ENCODE results near the gene LYPD6B.
A peak's percentile ranks its signal among the peaks of the same experiment; 100 is the strongest.

Gene LYPD6B

GRCh38 chr2:149036507-149037293, 1.8 kb upstream of the LYPD6B start:
- H3K27me3 Mint-ChIP-seq (ENCODE audit: low read depth), result peaks cover 56% of the 10 kb centered on the region
- no peaks in the 10 kb centered on the region for H3K36me3 Mint-ChIP-seq (ENCODE audit: low read depth)
- peaks cover 16% of the 10 kb centered on the region for H3K4me1 Mint-ChIP-seq
- H3K4me3 Mint-ChIP-seq, result peak overlapping the region; percentile 51 to 75 (median 73)
- H3K9me3 Mint-ChIP-seq, result no peaks in the 10 kb centered on the region
- TF ChIP-seq, protein P1, sequence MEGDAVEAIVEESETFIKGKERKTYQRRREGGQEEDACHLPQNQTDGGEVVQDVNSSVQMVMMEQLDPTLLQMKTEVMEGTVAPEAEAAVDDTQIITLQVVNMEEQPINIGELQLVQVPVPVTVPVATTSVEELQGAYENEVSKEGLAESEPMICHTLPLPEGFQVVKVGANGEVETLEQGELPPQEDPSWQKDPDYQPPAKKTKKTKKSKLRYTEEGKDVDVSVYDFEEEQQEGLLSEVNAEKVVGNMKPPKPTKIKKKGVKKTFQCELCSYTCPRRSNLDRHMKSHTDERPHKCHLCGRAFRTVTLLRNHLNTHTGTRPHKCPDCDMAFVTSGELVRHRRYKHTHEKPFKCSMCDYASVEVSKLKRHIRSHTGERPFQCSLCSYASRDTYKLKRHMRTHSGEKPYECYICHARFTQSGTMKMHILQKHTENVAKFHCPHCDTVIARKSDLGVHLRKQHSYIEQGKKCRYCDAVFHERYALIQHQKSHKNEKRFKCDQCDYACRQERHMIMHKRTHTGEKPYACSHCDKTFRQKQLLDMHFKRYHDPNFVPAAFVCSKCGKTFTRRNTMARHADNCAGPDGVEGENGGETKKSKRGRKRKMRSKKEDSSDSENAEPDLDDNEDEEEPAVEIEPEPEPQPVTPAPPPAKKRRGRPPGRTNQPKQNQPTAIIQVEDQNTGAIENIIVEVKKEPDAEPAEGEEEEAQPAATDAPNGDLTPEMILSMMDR (IDR thresholded peaks at IDR 0.05; ENCODE audit: unreplicated experiment in 3 of 3), result no peak
- H3K27ac Mint-ChIP-seq, result peak overlapping the region; percentile 24 to 48 (median 32)

DNA sequence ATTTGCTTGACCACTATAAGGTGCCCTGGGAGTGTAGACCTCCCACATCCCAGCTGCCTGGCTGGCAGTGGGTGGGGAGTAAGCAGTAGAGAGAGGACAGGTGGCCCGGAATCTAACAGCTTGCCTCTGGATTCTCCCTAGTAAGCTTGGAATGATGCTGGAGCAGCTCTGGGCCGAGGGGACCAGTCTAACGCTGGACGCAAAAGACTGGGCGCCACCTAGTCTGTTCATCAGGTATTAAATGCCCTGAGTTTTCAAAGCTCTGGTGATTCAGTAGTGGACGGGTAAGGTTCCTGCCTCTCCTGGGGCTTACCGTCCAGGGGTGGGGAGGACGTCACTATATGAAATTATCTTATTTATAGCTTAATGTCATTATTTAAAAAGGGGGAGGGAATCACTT, 648 bp upstream of the LYPD6B start:
- peaks cover 49% of the 10 kb centered on the region for H3K27me3 Mint-ChIP-seq (ENCODE audit: low read depth)
- TF ChIP-seq, protein P1 (IDR thresholded peaks at IDR 0.05; ENCODE audit: unreplicated experiment in 3 of 3), result no peak
- H3K27ac Mint-ChIP-seq, result peak overlapping the region; percentile 49 to 83 (median 71)
- H3K9me3 Mint-ChIP-seq, result peaks cover 1% of the 10 kb centered on the region
- H3K36me3 Mint-ChIP-seq (ENCODE audit: low read depth), result no peaks in the 10 kb centered on the region
- peaks cover 16% of the 10 kb centered on the region for H3K4me1 Mint-ChIP-seq
- H3K4me3 Mint-ChIP-seq, result peak overlapping the region; percentile 80 to 87 (median 87)

DNA sequence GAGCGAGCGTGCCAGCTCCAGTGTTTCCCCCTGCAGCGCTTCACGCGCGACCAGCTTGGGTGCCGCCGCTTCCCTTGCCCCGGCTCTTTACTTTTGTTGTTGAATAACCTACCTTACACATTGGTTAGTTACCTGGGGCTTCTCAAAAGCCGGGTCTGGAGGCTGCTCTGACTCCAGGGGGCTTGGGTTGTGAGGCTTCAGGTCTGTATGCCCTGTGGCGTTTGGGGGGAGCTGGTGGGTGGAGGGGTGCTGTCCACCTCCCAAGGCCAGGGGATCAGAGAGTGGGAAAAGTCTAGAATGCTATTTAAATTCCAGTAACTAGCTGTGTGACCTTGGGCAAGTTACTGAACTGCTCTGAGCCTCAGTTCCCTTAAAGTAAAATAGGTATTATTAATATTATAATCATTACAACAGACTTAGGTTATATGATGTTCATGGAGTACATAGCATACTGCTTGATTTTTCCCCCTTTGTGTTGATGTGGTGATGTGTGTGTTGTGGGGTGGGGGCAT, 770 bp downstream of the LYPD6B start:
- peaks cover 3% of the 10 kb centered on the region for H3K9me3 Mint-ChIP-seq
- TF ChIP-seq, protein P1 (IDR thresholded peaks at IDR 0.05; ENCODE audit: unreplicated experiment in 3 of 3), result no peak
- no peaks in the 10 kb centered on the region for H3K36me3 Mint-ChIP-seq (ENCODE audit: low read depth)
- peak overlapping the region; percentile 76 to 83 (median 78) for H3K4me3 Mint-ChIP-seq
- H3K27ac Mint-ChIP-seq, result peak overlapping the region in 2 of 3 experiments; percentile 8 to 65
- peaks cover 10% of the 10 kb centered on the region for H3K4me1 Mint-ChIP-seq
- peaks cover 41% of the 10 kb centered on the region for H3K27me3 Mint-ChIP-seq (ENCODE audit: low read depth)

- Mint-ChIP-seq H3K36me3 (ENCODE audit: low read depth) (peaks cover 5% of the 10 kb centered on the region), H3K4me3 (peak overlapping the region; percentile 53 to 64 (median 61)), H3K27ac (peak overlapping the region in 1 of 3 experiments; percentile 7), H3K27me3 (ENCODE audit: low read depth) (peaks cover 38% of the 10 kb centered on the region), H3K9me3 (peaks cover 8% of the 10 kb centered on the region), H3K4me1 (peaks cover 10% of the 10 kb centered on the region)
- TF ChIP-seq, protein P1 (IDR thresholded peaks at IDR 0.05; ENCODE audit: unreplicated experiment in 3 of 3), result peak in 2 of 3 experiments; percentile 30 to 32
Measured at GRCh38 chr2:149040451-149040850, 2.0 kb downstream of the LYPD6B start.

GRCh38 chr2:149041482-149041881, 3.0 kb downstream of the LYPD6B start:
- Mint-ChIP-seq H3K4me3 (no peak overlapping the region), H3K27me3 (ENCODE audit: low read depth) (peaks cover 32% of the 10 kb centered on the region), H3K9me3 (peaks cover 18% of the 10 kb centered on the region), H3K36me3 (ENCODE audit: low read depth) (peaks cover 8% of the 10 kb centered on the region), H3K4me1 (peaks cover 10% of the 10 kb centered on the region), H3K27ac (no peak overlapping the region)
- TF ChIP-seq, protein P1 (IDR thresholded peaks at IDR 0.05; ENCODE audit: unreplicated experiment in 3 of 3), result no peak
